ENCODE results near the gene ZNF3. TPM values are rescaled to one million over a fixed set of nuclear protein-coding genes. Genes with fewer than 3 reads are reported as not detected.

The ZNF3 gene
- total and polyA plus RNA-seq, 9 of the 15 experiments (the other 6 are each of a cell fraction or from before 2014, with no cell fraction given): 30.0 to 64.9 (median 51.5) TPM

- TF ChIP-seq ZZZ3 (IDR thresholded peaks at IDR 0.05) (peak; percentile 81; the same call in 1 of the 2 replicates), SUPT5H (IDR thresholded peaks at IDR 0.05) (peak; percentile 95), POLR2B (IDR thresholded peaks at IDR 0.05; ENCODE audit: low read depth, partially characterized antibody) (peak; percentile 91), FOXP4 (CRISPR knock-in tag; IDR thresholded peaks at IDR 0.05; ENCODE audit: borderline replicate concordance) (peak; percentile 20; the same call in 1 of the 2 replicates), IRF2 (CRISPR knock-in tag; IDR thresholded peaks at IDR 0.05) (no peak), ZNF639 (CRISPR knock-in tag; conservative IDR thresholded peaks at IDR 0.05 in 1 of 2, IDR thresholded peaks at IDR 0.05 in 1 of 2) (peak in 1 of 2 experiments; percentile 64; a peak in 2 of 4 replicates), SP2 (IDR thresholded peaks at IDR 0.05; ENCODE audit: extremely low read depth, low read depth, low read length, poor library complexity, severe bottlenecking) (no peak), ZNF165 (CRISPR knock-in tag; IDR thresholded peaks at IDR 0.05; ENCODE audit: borderline replicate concordance) (no peak), PPARD (CRISPR knock-in tag; IDR thresholded peaks at IDR 0.05) (no peak), SREBF1 (IDR thresholded peaks at IDR 0.05; ENCODE audit: borderline replicate concordance, low read depth, low read length) (peak; percentile 65; the same call in 1 of the 2 replicates), CBX1 (IDR thresholded peaks at IDR 0.05; ENCODE audit: low read depth) (peak; percentile 83; the same call in 1 of the 2 replicates), CHAMP1 (IDR thresholded peaks at IDR 0.05) (0 out of 2 replicates have a peak, but pooled peaks have one; percentile 69), JUND (IDR thresholded peaks at IDR 0.05; ENCODE audit: borderline replicate concordance, low read depth, low read length) (peak; percentile 98), JUND (tag; IDR thresholded peaks at IDR 0.05; ENCODE audit: borderline replicate concordance, low read depth, low read length) (no peak), SMAD1 (IDR thresholded peaks at IDR 0.05; ENCODE audit: low read depth, low read length, partially characterized antibody) (no peak), ZNF511 (CRISPR knock-in tag; IDR thresholded peaks at IDR 0.05) (no peak), BRF2 (IDR thresholded peaks at IDR 0.05; ENCODE audit: borderline replicate concordance, insufficient read depth, insufficient read length) (no peak), HIVEP1 (CRISPR knock-in tag; IDR thresholded peaks at IDR 0.05) (0 out of 2 replicates have a peak, but pooled peaks have one; percentile 35)
Observed at GRCh38 chr7:100126931-100127865, 45.7 kb upstream of the ZNF3 start, which contains the start of gene MBLAC1 (continued).
